Measurements from ENCODE around the gene CDK10.
"Not testable (repeated sequence)": the region's sequence is repeated elsewhere in the genome, so short reads cannot be mapped to it uniquely, and the experiment has no call there.

The CDK10 gene

GRCh38 chr16:89697616-89698331 lies 11.3 kb downstream of the CDK10 start:
- no peak for FAIRE-seq
- no peak for DNase-seq (ENCODE audit: insufficient read length, low spot score)
- TF ChIP-seq, protein P1, sequence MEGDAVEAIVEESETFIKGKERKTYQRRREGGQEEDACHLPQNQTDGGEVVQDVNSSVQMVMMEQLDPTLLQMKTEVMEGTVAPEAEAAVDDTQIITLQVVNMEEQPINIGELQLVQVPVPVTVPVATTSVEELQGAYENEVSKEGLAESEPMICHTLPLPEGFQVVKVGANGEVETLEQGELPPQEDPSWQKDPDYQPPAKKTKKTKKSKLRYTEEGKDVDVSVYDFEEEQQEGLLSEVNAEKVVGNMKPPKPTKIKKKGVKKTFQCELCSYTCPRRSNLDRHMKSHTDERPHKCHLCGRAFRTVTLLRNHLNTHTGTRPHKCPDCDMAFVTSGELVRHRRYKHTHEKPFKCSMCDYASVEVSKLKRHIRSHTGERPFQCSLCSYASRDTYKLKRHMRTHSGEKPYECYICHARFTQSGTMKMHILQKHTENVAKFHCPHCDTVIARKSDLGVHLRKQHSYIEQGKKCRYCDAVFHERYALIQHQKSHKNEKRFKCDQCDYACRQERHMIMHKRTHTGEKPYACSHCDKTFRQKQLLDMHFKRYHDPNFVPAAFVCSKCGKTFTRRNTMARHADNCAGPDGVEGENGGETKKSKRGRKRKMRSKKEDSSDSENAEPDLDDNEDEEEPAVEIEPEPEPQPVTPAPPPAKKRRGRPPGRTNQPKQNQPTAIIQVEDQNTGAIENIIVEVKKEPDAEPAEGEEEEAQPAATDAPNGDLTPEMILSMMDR (IDR thresholded peaks at IDR 0.05; ENCODE audit: insufficient read depth, missing control alignments), result no peak

DNA sequence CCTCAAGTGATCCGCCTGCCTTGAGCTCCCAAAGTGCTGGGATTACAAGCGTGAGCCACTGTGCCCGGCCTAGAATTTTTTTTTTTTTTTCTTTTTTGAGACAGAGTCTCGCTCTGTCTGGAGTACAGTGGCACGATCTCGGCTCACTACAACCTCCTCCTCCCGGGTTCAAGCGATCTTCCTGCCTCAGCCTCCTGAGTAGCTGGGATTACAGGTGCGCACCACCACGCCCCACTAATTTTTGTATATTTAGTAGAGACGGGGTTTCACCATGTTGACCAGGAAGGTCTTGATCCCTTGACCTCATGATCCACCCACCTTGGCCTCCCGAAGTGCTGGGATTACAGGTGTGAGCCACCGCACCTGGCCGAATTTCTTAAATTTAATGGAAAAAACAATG lies 12.2 kb downstream of the CDK10 start:
- DNase-seq (ENCODE audit: insufficient read length, low spot score); FAIRE-seq: not testable (repeated sequence)

GRCh38 chr16:89699629-89700099 lies 13.2 kb downstream of the CDK10 start:
- DNase-seq (ENCODE audit: insufficient read length, low spot score); FAIRE-seq: not testable (repeated sequence)

DNA sequence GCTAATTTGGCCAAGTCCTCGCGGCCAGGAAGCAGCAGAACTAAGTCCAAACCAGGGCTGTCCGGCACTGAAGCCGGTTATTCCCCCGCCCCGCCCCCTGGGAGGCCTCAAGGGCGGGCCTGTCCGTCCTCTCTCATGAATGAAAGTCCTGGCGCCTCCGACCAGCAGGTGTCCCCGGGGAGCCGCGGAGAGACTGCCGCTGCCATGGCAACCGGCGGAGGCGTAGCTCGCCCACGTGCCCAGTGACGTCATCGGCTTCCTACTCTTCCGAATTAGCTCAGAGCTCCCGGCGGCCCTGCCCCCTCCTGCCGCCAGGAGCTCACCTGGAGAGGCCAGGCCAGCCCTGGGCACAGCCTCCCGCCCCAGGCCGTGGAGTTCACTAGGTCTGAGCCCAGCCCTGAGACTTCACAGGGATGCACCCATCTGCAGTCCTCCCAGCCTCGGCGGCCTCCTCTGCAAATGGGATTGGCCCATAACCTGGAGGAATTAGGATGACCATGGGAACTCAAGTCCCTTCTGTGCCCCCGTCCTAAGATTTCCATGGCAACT lies 13.7 kb downstream of the CDK10 start:
- DNase-seq (ENCODE audit: insufficient read length, low spot score) (peak; percentile 73), FAIRE-seq (no peak)
- TF ChIP-seq, protein P1 (IDR thresholded peaks at IDR 0.05; ENCODE audit: insufficient read depth, missing control alignments), result peak; percentile 46

- FAIRE-seq, result no peak
Observed at GRCh38 chr16:89700649-89701424, 14.3 kb downstream of the CDK10 start.

DNA sequence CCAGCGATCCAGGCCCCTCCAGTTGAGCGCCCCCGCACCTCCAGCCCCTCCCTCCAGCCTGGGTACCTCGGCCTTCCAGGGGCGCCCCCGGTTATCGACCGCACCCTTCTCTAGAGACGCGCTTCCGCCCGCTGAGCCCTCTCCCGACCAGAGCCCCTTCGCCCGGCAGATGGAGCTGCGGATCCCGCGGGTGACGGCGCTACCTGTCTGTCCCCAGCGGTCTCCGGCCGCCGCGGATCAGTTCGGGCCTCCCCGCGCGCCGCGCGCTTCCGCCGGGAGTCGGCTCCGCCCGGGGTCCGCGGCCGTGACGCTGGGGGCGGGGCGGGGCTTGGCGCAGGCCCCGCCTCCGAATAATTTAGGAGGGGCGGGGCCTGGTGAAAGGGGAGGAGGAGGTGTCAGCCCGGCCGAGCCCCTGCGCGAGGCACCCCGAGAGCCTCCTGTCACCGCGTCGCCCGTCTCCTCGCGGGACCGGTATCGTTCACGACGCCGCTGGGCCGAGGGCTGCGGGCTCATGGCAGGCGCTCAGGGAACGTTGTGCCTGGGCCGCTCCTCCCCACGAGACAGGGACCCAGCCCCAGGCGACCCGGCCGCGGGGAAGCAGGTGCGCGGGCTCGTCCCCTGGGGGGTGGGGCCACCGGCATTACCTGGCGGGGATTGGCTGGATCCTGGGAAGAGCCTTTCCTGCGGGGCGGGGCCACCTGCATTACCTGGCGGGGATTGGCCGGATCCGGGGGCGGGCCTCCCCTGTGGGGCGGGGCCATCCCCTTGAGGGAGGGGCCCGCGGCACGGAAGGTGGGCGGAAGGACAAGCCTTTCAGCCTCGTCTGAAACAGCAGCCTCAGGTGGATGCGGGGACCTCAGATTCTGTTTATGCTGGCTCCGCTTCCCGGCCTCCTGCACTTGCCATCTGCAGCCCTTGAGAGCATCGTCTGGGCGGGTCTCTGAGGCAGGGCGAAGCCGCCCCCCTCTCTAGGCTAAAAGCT lies 15.2 kb downstream of the CDK10 start, which contains the start of gene SPATA2L:
Gene SPATA2L (minus strand): TSS at position 281 of the 982 bp plus-strand sequence. CDS start 473 bp downstream, outside the sequence.
- DNase-seq (ENCODE audit: insufficient read length, low spot score) (peak; percentile 77), FAIRE-seq (no peak)
- TF ChIP-seq, protein P1 (IDR thresholded peaks at IDR 0.05; ENCODE audit: insufficient read depth, missing control alignments), result no peak

More at GRCh38 chr16:89700649-89701424, 14.3 kb downstream of the CDK10 start:
- TF ChIP-seq, protein P1 (IDR thresholded peaks at IDR 0.05; ENCODE audit: insufficient read depth, missing control alignments), result peak; percentile 23
- no peak for DNase-seq (ENCODE audit: insufficient read length, low spot score)

DNA sequence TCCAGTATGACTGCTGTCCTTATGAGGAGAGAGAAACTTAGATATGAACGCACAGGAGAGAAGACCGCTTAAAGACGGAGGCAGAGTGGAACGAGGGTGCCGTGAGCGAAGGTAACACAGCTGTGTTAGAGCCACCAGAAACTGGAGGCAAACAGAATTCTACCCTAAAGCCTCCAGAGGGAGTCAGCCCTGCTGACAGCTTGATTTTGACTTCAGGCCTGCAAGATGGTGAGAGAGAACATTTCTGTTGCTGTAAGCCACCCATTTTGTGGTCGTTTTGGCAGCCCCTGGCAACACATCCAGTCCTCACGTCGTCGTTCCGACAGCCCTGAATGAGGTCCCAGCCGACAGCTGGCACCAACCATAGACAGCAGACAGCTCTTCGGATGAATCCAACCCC lies 17.8 kb downstream of the CDK10 start:
- DNase-seq (ENCODE audit: insufficient read length, low spot score) (no peak), FAIRE-seq (no peak)
- TF ChIP-seq, protein P1 (IDR thresholded peaks at IDR 0.05; ENCODE audit: insufficient read depth, missing control alignments), result no peak

Data from D721Med (cell line).